Adrenal gland (tissue), 5 donors: ENCODE data around the gene INPP5A.

Source experiments
- CTCF ChIP-seq, 6 experiments: fragments of 450-650 bp in 4 of 6; fragments of 200-600 bp in 2 of 6; sonication (generic) in 1 of 6; IDR thresholded peaks; 1 replicate in 5 of 6; 2 replicates in 1 of 6; pipeline versions ENCODE4 v1.5.1 to v1.8.0; 2016 to 2021; ENCODE audit warnings: antibody characterized with exemption in 6 of 6, mild to moderate bottlenecking in 2 of 6, moderate library complexity in 1 of 6
- POLR2A ChIP-seq, 2 donors: fragments of 450-650 bp; IDR thresholded peaks; one replicate each; pipeline ENCODE4 v1.6.1; 2017; ENCODE audit warnings: antibody characterized with exemption in 2 of 2, mild to moderate bottlenecking in 2 of 2, moderate library complexity in 1 of 2
- donor health status: DM: no; HTN: no; CAD: no.

- TF ChIP-seq CTCF (IDR thresholded peaks at IDR 0.05), result no peak
- TF ChIP-seq POLR2A (IDR thresholded peaks at IDR 0.05), result no peak
Observed at GRCh38 chr10:132583456-132583855, 45.9 kb downstream of the INPP5A start.
